Choroid plexus epithelial cell (primary cell): ENCODE results near the gene CCNYL1.

Experiments
- DNase-seq: peaks from one replicate; pipeline ENCODE4 v3.0.0-alpha.2; 2010; ENCODE audit warnings: low read depth
- H3K4me3 ChIP-seq: 2 replicates; pipeline ENCODE4 v1.5.1; 2011; ENCODE audit warnings: low read depth, mild to moderate bottlenecking, control low read depth, low read length, moderate library complexity
- CTCF ChIP-seq: conservative IDR thresholded peaks from 2 replicates; pipeline ENCODE4 v1.5.1; 2011; ENCODE audit warnings: low read depth, mild to moderate bottlenecking, control low read depth, inconsistent platforms, low read length, moderate library complexity

The CCNYL1 gene

GRCh38 chr2:207767461-207768167 lies 56.2 kb downstream of the CCNYL1 start:
- H3K4me3 ChIP-seq, result peak overlapping the region; percentile 73
- peak; percentile 47 for TF ChIP-seq CTCF
- DNase-seq, result peak; percentile 38

GRCh38 chr2:207768168-207768865 lies 56.9 kb downstream of the CCNYL1 start:
- peak; percentile 51 for DNase-seq
- H3K4me3 ChIP-seq, result peak overlapping the region; percentile 73
- no peak for TF ChIP-seq CTCF

GRCh38 chr2:207768866-207769596 lies 57.6 kb downstream of the CCNYL1 start:
- peak overlapping the region; percentile 73 for H3K4me3 ChIP-seq
- TF ChIP-seq CTCF, result no peak
- peak; percentile 20 for DNase-seq

- H3K4me3 ChIP-seq, result peak overlapping the region; percentile 37
- DNase-seq, result peak; percentile 26
Observed at GRCh38 chr2:207770602-207771404, 59.4 kb downstream of the CCNYL1 start.

GRCh38 chr2:207771421-207771820 lies 60.0 kb downstream of the CCNYL1 start:
- no peak for DNase-seq
- TF ChIP-seq CTCF, result no peak
- H3K4me3 ChIP-seq, result no peak overlapping the region

More at GRCh38 chr2:207770602-207771404, 59.4 kb downstream of the CCNYL1 start:
- TF ChIP-seq CTCF, result no peak

GRCh38 chr2:207772081-207772843 lies 60.8 kb downstream of the CCNYL1 start:
- DNase-seq, result no peak
- no peak for TF ChIP-seq CTCF
- H3K4me3 ChIP-seq, result no peak overlapping the region
